ENCODE data around the gene CADPS2.

CADPS2 gene

DNA sequence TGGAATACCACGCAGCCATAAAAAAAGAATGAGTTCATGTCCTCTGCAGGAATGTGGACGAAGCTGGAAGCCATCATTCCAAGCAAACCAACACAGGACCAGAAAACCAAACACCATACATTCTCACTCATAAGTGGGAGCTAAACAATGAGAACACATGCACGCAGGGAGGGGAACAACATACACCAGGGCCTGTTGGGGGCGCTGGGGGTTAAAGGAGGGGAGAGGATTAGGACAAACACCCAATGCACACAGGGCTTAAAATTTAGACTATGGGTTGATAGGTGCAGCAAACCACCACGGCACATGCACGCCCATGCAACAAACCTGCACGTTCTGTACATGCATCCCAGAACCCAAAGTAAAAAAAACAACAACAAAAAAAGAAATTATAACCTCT is 210.6 kb downstream of the CADPS2 start:
- Mint-ChIP-seq H3K36me3 (ENCODE audit: low read depth) (no peaks in the 10 kb centered on the region), H3K4me1 (peaks cover 17% of the 10 kb centered on the region), H3K4me3 (no peak overlapping the region), H3K27me3 (ENCODE audit: low read depth) (no peaks in the 10 kb centered on the region), H3K9me3 (peaks cover 5% of the 10 kb centered on the region), H3K27ac (no peak overlapping the region)
- TF ChIP-seq, protein P1, sequence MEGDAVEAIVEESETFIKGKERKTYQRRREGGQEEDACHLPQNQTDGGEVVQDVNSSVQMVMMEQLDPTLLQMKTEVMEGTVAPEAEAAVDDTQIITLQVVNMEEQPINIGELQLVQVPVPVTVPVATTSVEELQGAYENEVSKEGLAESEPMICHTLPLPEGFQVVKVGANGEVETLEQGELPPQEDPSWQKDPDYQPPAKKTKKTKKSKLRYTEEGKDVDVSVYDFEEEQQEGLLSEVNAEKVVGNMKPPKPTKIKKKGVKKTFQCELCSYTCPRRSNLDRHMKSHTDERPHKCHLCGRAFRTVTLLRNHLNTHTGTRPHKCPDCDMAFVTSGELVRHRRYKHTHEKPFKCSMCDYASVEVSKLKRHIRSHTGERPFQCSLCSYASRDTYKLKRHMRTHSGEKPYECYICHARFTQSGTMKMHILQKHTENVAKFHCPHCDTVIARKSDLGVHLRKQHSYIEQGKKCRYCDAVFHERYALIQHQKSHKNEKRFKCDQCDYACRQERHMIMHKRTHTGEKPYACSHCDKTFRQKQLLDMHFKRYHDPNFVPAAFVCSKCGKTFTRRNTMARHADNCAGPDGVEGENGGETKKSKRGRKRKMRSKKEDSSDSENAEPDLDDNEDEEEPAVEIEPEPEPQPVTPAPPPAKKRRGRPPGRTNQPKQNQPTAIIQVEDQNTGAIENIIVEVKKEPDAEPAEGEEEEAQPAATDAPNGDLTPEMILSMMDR (IDR thresholded peaks at IDR 0.05; ENCODE audit: unreplicated experiment in 3 of 3) = no peak

DNA sequence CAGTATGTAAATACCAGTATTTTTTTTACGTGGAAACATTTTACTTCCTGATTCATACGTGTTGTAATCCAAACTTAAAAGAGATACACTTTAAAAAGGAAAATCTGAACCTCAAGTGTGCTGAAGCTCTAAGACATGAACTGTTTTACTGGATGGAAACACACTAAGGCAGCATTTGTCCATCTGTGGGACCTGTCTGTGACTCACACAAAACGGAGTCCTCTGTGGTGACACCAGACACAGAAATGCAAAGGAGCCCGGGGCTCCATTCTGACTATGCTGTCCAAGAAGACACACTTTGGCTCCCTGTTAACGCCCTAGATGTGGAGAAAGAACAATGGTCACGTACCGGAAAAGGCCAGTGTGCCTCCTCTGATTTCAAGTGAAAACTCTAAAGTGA is 211.2 kb downstream of the CADPS2 start:
- Mint-ChIP-seq H3K4me3 (no peak overlapping the region), H3K4me1 (peaks cover 17% of the 10 kb centered on the region), H3K36me3 (ENCODE audit: low read depth) (no peaks in the 10 kb centered on the region), H3K9me3 (peaks cover 5% of the 10 kb centered on the region), H3K27ac (peak overlapping the region in 1 of 3 experiments; percentile 43), H3K27me3 (ENCODE audit: low read depth) (no peaks in the 10 kb centered on the region)
- TF ChIP-seq, protein P1 (IDR thresholded peaks at IDR 0.05; ENCODE audit: unreplicated experiment in 3 of 3) = no peak

DNA sequence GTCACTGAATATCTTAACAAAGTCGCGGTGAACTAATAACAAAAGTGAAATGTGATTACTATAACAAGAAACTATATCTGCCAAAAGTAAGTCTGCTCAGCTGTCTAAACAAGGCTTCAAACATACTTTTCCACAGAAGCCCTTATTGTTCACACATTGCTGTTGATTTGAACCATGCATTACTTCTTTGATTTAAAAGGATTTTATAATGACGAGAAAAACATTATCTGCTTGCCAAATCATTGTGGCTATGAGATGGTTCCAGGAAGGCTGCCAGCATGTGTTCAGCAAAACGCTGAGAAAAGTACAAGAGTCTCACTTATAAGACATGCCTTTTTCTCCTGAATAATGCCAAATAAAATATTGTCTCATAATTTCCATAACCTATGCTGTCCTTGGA is 211.8 kb downstream of the CADPS2 start:
- Mint-ChIP-seq H3K27me3 (ENCODE audit: low read depth) (no peaks in the 10 kb centered on the region), H3K36me3 (ENCODE audit: low read depth) (no peaks in the 10 kb centered on the region)

DNA sequence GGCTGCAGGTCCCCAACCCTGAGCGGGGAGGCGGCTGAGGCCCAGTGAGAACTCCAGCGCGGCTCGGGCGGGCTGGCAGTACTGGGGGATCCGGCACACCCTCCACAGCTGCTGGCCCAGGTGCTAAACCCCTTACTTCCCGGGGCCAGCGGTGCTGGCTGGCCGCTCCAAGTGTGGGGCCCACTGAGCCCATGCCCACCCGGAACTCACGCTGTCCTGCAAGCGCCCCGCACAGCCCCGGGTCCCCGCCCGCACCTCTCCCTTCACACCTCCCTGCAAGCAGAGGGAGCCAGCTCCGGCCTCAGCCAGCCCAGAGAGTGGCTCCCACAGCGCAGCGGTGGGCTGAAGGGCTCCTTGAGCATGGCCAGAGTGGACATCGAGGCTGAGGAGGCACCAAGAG is 212.3 kb downstream of the CADPS2 start:
- TF ChIP-seq, protein P1 (IDR thresholded peaks at IDR 0.05; ENCODE audit: unreplicated experiment in 3 of 3) = no peak
- no peaks in the 10 kb centered on the region for H3K27me3 Mint-ChIP-seq (ENCODE audit: low read depth)
- no peaks in the 10 kb centered on the region for H3K9me3 Mint-ChIP-seq
- peak overlapping the region in 1 of 3 experiments; percentile 43 for H3K27ac Mint-ChIP-seq
- H3K36me3 Mint-ChIP-seq (ENCODE audit: low read depth) = no peaks in the 10 kb centered on the region
- peaks cover 17% of the 10 kb centered on the region for H3K4me1 Mint-ChIP-seq
- no peak overlapping the region for H3K4me3 Mint-ChIP-seq

More for the DNA sequence above, 211.8 kb downstream of the CADPS2 start:
- Mint-ChIP-seq H3K9me3 (peaks cover 3% of the 10 kb centered on the region), H3K4me3 (no peak overlapping the region), H3K4me1 (peaks cover 17% of the 10 kb centered on the region), H3K27ac (peak overlapping the region; percentile 23 to 53 (median 43))
- TF ChIP-seq, protein P1 (IDR thresholded peaks at IDR 0.05; ENCODE audit: unreplicated experiment in 3 of 3) = no peak

DNA sequence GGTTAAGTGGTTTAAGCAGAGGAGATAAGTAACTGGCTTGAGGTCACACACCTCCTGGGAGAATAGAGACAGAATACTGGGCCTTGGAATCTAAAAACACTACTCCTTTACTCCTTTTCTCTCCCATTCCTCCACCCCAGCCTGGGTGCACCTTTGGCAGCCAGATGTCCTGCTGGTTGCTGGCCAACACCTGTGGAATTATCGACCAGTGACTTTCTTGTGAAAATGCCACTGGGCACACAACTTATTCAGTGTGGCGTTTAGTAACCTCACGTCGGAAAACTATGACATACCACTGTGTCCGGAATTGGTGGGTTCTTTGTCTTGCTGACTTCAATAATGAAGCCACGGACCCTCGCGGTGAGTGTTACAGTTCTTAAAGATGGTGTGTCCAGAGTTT is 213.7 kb downstream of the CADPS2 start:
- H3K9me3 Mint-ChIP-seq = no peaks in the 10 kb centered on the region
- H3K27me3 Mint-ChIP-seq (ENCODE audit: low read depth) = no peaks in the 10 kb centered on the region
- no peak overlapping the region for H3K4me3 Mint-ChIP-seq
- TF ChIP-seq, protein P1 (IDR thresholded peaks at IDR 0.05; ENCODE audit: unreplicated experiment in 3 of 3) = no peak
- H3K36me3 Mint-ChIP-seq (ENCODE audit: low read depth) = no peaks in the 10 kb centered on the region
- no peak overlapping the region for H3K27ac Mint-ChIP-seq
- H3K4me1 Mint-ChIP-seq = peaks cover 17% of the 10 kb centered on the region

DNA sequence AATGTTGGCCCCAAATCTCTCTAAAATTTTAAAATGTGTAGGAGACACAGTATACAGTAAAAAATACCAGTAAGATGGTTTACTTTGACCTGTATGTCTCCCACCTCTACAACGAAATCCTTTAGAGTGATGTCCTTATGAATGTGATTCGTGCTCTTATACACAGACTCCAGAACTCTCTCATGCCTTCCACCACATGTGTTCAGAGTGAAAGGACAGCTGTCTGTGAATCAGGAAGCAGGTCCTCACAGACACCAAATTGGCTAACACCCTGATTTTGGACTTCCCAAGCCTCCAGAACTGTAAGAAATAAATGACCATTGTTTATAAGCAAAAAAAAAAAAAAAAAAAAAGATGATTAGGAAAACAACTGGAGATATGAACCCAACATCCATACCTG is 222.5 kb downstream of the CADPS2 start:
- Mint-ChIP-seq H3K36me3 (ENCODE audit: low read depth) (no peaks in the 10 kb centered on the region), H3K4me3 (no peak overlapping the region), H3K27ac (no peak overlapping the region), H3K4me1 (peaks cover 5% of the 10 kb centered on the region), H3K9me3 (no peaks in the 10 kb centered on the region), H3K27me3 (ENCODE audit: low read depth) (no peaks in the 10 kb centered on the region)
- TF ChIP-seq, protein P1 (IDR thresholded peaks at IDR 0.05; ENCODE audit: unreplicated experiment in 3 of 3) = no peak

All from nephron (organoid).